HPDE6-E6E7 (cell line): Measurements from ENCODE around the gene CAPN8.

Source experiments
- DNase-seq: peaks from one replicate; pipeline ENCODE4 v3.0.0; 2011; ENCODE audit warnings: missing footprints; ENCODE audit errors: extremely low spot score

CAPN8 gene

GRCh38 chr1:223617323-223618070, 48.0 kb downstream of the CAPN8 start:
- no peak for DNase-seq

DNA sequence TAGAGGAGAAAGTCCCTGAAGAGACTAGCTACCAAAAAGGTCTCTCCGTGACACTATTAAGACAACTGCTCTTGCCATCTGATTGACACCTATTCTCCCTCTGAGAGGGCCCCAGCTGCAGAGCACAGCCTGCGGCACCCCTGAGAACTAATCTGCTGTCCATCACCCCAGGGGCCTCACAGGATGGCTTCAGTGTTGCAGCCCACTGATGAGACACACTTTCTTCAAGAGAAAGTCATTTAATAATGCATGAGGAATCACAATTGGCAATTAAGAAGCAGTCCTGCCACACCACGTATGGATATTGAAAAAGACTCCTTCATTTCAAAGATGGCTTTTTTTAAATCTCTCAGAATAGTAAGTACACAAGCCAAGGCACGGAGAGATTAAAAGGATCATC, 48.9 kb downstream of the CAPN8 start:
- DNase-seq, result no peak

DNA sequence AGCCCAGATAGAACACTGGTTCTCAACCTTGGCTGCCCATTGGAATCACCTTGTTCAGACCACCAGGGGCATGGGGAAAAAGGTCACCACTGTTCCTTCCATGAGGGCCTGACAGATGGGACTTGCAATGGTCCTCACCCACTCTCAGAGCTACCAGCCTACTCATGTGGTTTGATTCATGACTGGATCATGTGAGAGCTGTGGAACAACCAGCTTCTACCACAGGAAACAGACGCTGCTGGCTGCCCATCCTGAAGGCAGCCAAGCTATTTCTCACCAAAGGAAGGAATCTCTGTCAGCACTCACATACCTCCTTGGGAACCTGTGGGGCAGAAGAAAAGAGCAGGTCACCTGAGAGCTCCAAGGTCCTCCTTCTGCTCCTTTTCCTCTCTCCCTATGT, 53.6 kb downstream of the CAPN8 start:
- no peak for DNase-seq

GRCh38 chr1:223609977-223610376, 55.5 kb downstream of the CAPN8 start:
- DNase-seq, result no peak

- DNase-seq, result no peak
Measured at GRCh38 chr1:223609066-223609465, 56.4 kb downstream of the CAPN8 start.

GRCh38 chr1:223558512-223558911, 107.0 kb downstream of the CAPN8 start:
- no peak for DNase-seq

DNA sequence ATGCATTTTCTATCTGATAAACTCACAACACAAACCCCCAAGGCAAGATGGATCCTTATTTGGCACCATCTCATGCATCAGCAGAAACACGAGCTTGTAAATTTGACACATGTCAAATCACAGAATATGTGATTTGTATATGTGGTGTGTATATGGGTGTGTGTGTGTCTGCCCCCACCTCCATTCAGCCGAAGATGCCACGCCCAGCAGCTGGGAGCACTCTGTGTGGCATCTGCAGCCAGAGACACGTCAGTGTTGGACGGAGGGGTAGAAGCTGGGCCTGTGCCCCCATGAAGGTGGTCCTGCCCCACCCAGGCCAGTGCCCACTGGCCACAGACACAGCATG, 108.4 kb downstream of the CAPN8 start:
- no peak for DNase-seq

DNA sequence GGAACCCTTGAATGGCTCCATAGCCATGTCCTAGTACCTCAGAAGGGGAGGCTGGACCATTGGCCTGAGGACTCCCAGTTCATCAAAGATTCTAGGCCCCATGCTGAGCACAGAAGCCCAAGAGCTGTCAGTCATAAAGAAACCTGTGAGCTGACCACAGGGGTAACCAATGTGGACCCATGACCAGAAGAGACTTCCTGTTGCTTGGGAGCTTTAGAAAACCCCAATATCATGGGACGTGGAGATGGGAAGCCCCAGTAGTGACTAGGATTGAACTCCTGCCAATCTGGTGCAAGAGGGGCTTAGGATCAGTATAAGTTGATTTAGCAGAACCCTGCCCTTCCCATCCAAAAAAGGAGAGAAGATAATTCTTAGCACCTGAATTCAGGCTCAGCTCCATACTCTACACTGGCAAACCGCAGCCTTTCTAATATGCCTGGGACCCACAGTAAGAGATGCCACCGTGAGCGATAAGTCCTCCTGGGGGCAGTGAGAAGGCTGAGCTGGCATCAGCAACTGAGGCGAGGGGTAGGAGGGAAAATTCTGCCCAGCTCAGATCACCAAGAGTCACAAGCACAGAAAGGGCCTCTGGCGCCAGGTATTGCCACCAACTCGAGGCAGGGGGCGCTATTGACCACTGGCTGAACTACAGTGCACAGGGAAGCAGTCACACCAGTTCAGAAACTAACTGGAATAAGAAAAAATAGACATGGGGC, 108.9 kb downstream of the CAPN8 start:
- DNase-seq, result peak; percentile 62

DNA sequence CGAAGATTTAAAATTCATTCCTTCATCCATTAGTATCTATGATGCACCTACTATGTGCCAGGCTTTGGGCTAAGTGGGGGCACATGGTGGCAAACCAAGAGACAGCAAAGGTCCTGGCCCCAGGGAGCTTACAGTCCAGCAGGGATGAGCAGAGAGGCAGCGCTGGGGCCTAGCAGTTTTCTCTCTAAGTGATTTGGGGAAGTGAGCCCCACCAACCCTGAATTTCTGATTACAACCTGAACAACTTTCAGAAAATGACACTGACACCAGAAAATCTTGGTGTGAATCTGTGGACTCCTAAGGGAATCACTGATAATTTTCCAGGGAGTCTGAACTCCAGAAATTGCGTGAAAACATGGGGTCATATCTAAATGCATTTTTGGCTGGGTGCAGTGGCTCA, 111.5 kb downstream of the CAPN8 start:
- DNase-seq, result no peak

- no peak for DNase-seq
Measured at GRCh38 chr1:223551610-223552009, 113.9 kb downstream of the CAPN8 start.

DNA sequence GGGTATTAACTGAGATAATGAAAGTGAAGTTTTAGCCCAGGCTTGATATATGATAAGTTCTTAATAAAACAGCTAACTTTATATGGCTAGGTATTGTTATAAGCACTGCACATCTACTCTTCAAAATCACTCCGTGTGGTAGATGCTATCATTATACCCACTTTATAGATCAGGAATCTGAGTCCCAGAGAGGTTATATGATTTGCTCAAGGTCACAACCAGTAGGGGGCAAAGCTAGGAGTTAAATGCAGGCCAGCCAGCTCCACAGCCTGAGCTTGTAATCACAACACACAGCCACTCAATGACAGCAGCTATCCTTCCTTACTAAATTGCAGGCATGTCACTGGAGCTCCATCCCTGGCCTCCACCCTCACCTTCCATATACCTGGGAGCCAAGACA, 115.8 kb downstream of the CAPN8 start:
- no peak for DNase-seq

- no peak for DNase-seq
Measured at GRCh38 chr1:223547316-223548114, 118.0 kb downstream of the CAPN8 start.

DNA sequence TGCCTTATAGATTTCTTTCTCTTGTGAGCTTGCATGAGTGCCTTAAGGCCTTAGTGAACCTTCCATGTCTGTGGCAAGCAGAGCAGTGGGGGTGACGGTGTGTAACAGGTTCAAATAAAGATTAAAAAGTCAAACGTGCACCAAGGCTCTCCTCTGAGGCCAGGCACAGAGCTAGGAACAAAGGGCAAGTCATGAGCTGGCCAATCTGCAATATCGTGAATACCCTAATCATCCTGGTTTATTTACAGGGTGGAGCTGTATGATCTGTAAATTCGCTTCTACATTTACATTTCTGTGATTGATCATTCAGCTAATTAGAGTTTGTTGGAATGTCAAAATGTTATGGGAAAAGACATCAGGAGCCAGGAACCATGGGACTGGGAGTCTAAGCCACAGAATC, 120.2 kb downstream of the CAPN8 start:
- DNase-seq, result no peak

DNA sequence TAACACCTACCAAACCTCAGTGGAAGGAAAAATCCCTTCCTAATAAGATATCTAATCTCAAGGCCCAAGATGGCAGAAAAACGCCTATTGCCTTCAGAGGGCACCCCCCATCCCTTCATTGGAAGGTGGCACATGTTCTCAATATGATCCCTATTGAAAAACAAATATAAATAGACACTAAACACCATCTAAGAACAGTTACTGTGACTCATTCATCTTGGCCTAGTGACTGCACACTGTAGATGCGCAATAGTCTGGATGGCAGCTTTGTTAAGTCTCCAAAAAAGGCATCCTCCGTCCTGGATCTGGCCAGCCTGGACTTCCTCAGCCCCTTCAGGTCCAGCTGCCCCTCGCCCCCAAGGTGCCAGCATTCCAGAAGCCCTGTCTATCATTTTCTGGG, 121.9 kb downstream of the CAPN8 start:
- no peak for DNase-seq

- DNase-seq, result no peak
Measured at GRCh38 chr1:223542831-223543230, 122.7 kb downstream of the CAPN8 start.

DNA sequence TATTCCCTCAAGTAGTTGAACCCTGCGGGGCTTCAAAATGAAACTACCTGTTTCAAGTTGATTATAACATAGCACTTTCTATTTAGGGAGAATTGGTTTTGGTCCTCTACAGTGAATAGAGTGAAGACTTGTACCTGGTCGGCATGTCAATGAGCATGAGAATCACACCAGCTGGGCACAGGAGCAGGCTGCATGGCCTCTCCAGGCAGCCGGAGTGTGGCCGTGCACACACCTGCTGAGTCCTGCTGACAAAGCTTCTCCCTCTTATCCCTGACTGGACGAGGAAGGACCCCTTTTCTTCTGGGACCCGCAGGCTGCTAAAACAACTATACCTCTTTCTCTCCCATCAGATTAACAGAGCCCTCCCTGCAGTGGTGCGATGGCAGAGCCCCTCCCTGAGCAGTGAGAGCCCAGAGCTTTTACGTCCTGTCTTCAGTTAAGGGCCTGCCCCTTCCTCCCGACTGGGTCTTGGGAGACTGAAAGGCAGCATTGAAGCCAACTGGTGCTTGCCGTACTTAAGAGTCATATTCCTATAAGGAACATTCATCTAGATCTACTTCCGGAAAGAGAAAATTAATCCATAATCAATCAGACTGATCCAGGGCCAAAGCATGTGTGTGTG, 124.9 kb downstream of the CAPN8 start:
- DNase-seq, result no peak

GRCh38 chr1:223539750-223540149, 125.8 kb downstream of the CAPN8 start:
- no peak for DNase-seq

- DNase-seq, result no peak
Measured at GRCh38 chr1:223538981-223539380, 126.5 kb downstream of the CAPN8 start.

DNA sequence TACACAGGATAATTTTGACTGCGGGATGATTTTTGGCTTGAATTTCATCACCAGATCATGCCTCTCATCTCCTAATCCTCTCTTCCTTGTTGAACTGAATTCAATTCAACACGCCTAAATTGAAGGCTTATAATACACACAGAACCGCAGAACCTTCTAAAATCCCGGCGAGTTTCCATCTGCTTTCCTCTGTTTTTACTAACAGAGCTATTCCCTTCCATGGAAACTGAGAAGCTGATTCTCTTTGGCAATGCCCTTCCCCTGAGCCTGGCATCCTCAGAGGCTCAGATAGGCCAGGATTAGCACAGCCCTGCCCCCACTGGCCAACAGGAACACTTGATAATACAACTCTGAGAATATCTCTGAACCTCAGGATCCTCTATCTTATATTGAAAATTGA, 130.2 kb downstream of the CAPN8 start:
- no peak for DNase-seq

DNA sequence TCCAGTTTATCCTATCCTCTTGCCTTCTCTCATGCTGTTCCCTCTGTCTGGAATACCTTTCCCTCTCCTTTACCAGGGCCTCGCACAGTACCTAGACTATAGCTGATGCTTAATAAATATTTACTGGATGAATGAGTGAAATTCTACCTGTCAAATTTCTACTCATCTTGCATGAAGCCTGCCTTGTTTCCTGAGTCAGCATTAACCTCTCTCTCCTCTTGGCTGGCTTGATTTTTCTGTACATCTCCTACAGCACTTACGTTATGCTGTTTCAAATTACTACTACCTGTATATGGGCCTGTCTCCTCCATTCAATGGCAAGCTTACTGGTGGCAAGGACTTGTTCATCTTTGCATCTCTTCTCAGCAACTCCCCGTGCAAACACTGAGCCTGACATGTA, 130.8 kb downstream of the CAPN8 start:
- no peak for DNase-seq

DNA sequence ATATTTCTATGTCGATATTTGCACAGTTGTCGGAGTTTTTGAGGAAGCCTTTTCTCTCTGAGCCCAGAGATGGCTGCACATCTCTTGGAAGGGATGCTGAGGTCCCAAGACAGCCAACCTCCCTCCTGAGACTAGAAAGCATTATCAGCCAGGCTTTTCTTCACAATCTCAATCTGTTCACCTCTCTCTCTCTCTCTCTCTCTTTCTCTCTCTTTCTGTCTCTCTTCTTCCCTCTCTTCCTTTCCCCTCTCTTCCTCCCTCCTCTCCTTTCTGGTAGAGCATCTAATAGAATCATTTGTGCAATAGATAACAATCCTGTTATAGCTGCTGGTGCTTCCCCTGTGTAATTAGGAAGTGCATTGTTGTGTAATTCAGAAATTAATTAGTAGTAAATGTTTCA, 131.8 kb downstream of the CAPN8 start:
- DNase-seq, result no peak

DNA sequence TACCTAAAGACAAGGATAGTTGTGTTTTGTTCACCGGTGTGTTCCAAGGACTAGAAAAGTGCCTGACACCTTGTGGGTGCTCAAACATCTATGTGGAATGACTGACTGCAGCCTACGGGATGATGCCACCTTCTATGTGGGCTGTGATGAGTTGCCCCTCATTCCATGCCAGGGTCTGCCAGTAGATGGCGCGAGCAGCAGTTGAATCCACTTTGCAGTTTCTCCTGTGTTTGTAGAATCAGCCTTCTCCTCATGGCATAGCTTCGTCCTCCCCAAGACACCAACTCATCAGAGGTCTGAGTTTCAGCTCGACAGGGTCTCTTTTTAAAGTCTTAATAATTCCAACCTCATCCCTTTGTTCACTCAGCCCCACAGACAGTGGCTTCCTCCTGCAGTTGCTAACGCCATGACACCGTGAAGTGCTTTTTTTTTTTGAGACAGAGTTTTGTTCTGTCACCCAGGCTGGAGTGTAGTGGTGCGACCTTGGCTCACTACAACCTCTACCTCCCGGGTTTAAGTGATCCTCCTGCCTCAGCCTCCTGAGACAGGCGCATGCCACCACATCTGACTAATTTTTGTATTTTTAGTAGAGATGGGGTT, 133.7 kb downstream of the CAPN8 start:
- peak; percentile 33 for DNase-seq
